ENCODE data around the gene KIAA0513.

KIAA0513 gene

DNA sequence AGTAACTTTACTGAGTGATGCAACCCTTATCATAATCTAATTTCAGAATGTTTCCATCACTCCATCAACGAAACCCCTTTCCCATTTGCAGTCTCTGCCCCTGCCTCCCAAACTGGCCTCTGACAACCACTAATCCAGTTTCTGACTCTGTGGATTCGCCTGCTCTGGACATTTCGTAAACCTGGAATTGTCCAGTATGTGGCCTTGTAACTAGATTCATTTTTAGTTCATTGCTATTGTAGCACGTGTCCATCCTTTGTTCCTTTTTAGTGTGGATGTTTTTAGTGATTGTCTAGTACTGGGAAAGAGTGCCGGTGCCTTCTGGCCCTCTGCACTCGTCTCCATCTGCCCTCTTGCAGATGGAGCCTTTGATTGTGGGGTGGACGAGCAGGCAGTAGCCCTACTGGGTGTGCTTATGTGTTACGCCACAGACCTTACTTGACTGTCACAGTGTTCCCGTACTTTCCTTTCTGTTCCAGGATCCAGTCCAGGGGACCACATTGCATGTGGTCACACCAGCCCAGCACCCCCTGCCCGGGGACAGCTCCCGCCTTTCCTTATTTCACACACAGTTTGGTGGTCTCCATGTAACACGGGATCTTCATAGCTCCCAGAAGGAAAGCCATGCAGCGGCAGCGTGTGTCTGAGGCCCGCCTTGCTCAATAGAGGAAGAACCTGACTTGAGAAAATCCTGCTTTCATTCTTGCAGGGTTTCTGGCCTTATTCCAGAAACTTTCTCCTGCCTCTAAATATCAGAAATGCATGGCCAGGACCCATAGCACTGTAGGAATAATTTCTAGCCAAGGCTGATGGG, 8.8 kb downstream of the KIAA0513 start:
- DNase-seq (ENCODE audit: low spot score), result no peak
- in situ Hi-C loops (cut with MboI; ENCODE audit: low pct_unique_long_range_greater_than_20kb, low sequenced_read_pairs, unreplicated experiment), result no loop called here
- TF ChIP-seq, protein P1, sequence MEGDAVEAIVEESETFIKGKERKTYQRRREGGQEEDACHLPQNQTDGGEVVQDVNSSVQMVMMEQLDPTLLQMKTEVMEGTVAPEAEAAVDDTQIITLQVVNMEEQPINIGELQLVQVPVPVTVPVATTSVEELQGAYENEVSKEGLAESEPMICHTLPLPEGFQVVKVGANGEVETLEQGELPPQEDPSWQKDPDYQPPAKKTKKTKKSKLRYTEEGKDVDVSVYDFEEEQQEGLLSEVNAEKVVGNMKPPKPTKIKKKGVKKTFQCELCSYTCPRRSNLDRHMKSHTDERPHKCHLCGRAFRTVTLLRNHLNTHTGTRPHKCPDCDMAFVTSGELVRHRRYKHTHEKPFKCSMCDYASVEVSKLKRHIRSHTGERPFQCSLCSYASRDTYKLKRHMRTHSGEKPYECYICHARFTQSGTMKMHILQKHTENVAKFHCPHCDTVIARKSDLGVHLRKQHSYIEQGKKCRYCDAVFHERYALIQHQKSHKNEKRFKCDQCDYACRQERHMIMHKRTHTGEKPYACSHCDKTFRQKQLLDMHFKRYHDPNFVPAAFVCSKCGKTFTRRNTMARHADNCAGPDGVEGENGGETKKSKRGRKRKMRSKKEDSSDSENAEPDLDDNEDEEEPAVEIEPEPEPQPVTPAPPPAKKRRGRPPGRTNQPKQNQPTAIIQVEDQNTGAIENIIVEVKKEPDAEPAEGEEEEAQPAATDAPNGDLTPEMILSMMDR (IDR thresholded peaks at IDR 0.05; ENCODE audit: extremely low read depth, insufficient read depth, missing control alignments), result no peak

DNA sequence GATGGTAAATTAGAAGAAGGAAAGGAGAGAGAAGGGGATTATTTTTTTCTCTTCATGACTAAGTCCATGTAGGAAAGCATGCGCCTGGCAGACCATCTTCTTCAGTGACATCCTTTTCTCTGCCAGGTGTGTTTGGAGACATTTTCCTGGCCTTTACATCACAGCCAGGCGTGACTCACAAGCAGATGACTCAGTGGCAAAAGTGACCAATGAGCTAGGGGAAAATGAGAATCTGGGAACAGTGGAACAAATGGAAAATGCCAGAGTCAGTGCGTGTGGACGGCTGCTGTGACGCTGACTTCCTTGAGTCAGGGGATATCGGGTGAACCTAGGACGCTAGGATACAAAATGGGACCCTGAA, 9.4 kb downstream of the KIAA0513 start:
- no peak for DNase-seq (ENCODE audit: low spot score)
- in situ Hi-C loops (cut with MboI; ENCODE audit: low pct_unique_long_range_greater_than_20kb, low sequenced_read_pairs, unreplicated experiment), result no loop called here
- TF ChIP-seq, protein P1 (IDR thresholded peaks at IDR 0.05; ENCODE audit: extremely low read depth, insufficient read depth, missing control alignments), result no peak

DNA sequence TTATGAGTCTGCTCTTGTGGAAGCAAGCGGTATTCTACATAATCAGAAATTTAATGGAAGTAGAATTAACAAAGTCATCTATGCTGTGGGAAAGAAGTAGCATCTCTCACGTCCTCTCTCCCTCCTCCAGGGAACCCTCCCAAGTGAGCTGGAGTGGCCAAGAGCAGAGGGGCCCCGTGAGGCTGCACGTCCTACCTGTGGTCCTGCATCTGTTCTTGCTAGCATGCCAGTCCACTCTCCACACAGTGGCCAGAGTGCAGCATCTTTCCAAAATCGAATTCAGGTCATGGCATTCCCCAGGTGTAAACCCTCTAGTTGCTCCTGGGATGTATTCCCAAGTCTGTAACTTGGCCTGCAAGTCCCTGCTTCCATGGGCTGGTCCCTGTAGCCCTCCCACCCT, 10.1 kb downstream of the KIAA0513 start:
- TF ChIP-seq, protein P1 (IDR thresholded peaks at IDR 0.05; ENCODE audit: extremely low read depth, insufficient read depth, missing control alignments), result no peak
- in situ Hi-C loops (cut with MboI; ENCODE audit: low pct_unique_long_range_greater_than_20kb, low sequenced_read_pairs, unreplicated experiment), result no loop called here
- DNase-seq (ENCODE audit: low spot score), result no peak

DNA sequence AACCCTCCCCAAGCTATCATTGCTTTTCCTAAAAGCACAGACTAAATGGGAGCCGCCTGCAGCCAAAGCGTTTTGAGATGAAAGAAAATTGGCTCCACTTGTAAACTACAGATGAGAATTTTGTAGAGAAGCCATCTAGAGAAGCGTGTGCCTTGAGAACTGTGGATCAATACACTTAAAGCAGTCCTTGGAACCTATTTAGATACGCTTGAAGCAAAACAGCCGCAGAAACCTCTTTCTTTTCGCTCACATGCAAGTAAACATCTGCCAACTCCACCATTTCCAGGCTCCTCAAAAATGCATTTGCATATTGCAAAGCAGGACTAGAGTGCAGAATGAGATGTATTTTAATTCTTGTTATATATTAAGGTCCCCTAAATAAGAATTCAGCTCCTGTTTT, 13.1 kb downstream of the KIAA0513 start:
- no peak for DNase-seq (ENCODE audit: low spot score)
- TF ChIP-seq, protein P1 (IDR thresholded peaks at IDR 0.05; ENCODE audit: extremely low read depth, insufficient read depth, missing control alignments), result no peak
- in situ Hi-C loops (cut with MboI; ENCODE audit: low pct_unique_long_range_greater_than_20kb, low sequenced_read_pairs, unreplicated experiment), result no loop called here

DNA sequence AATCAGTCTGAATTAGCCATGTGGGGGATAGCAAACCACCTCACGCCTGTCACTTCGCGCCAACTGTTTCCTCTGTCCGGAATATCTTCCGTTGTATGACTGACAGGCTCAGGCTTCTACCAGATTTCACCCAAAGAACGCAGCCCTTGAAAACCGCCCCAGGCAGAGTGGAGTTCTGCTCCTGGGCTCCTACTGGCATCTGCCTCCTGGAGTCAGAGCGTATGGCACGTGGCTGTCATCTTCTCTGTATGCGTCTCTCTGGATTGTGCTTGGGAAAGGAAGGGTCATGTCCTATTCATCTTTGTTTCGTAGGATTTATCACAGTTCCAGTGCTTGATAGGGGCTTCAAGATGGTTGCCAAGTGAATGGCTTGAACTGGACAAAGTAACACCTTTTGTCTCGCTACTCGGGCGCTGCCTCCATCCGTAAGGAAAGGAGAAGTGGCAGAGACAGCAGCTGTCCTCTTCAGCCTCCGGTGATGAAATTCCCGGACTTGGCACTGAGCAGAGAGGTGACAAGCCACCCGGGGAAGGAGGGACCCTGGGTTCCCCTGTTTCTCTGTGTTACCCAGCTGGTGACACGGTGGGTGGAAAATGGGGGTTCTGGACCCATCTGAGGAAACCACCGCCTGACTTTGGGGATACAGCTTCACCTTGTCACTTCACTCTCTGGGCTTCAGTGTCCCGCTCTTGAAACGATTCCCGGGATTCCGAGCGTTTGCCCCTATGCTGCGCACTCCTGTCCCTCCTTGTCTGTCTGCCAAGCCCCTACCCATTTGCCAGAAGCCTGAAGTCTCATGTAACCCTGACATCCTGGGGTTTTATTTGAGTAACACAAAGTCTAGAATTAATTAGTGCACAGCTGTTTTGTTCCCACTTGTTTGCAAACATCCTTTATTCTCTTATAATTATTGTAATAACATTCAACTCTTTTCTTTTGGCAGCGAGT, 13.9 kb downstream of the KIAA0513 start:
- no peak for DNase-seq (ENCODE audit: low spot score)
- in situ Hi-C loops (cut with MboI; ENCODE audit: low pct_unique_long_range_greater_than_20kb, low sequenced_read_pairs, unreplicated experiment), result no loop called here
- TF ChIP-seq, protein P1 (IDR thresholded peaks at IDR 0.05; ENCODE audit: extremely low read depth, insufficient read depth, missing control alignments), result no peak

DNA sequence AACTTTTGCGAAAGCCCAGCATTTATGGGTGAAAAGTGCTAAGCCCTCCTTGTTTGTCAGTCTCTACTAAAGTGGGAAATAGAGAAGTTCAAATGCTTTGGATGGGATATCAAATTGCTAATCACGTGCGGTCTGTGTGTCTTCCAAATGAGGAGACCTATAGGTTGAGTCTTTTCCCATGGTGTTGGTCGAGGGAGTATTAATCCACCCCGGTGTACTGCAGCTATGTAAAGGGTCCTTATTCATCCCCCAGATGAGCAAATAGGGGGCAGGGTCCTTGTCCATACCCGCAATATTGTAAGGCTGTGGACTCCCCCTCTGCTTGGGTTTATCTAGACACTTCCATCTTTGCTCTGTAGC, 14.6 kb downstream of the KIAA0513 start:
- TF ChIP-seq, protein P1 (IDR thresholded peaks at IDR 0.05; ENCODE audit: extremely low read depth, insufficient read depth, missing control alignments), result no peak
- DNase-seq (ENCODE audit: low spot score), result no peak
- in situ Hi-C loops (cut with MboI; ENCODE audit: low pct_unique_long_range_greater_than_20kb, low sequenced_read_pairs, unreplicated experiment), result no loop called here
